Kidney (tissue), 14 donors: ENCODE results near the gene RYR3. TPM values are rescaled to one million over a fixed set of nuclear protein-coding genes. Genes with fewer than 3 reads are reported as not detected.

Source experiments
- DNase-seq, 5 donors: peaks; one replicate each; pipeline ENCODE4 v3.0.0-alpha.2; 2013 to 2020
- FAIRE-seq: peaks from 2 replicates; lab custom pipeline; 2012; peaks lifted over from hg19 to GRCh38; lab: Jason Lieb, UNC
- H3K27ac ChIP-seq, 2 donors: one replicate each; pipeline ENCODE4 v1.7.0; 2013; ENCODE audit warnings: low read depth in 2 of 2, low read length in 2 of 2, inconsistent platforms in 1 of 2
- H3K27me3 ChIP-seq: one replicate; pipeline ENCODE4 v1.7.1; 2013; ENCODE audit warnings: low read length, inconsistent platforms; ENCODE audit not compliant: control insufficient read depth, insufficient read depth
- H3K36me3 ChIP-seq, 3 donors: one replicate each; pipeline versions ENCODE4 v1.7.0 to v1.7.1; 2013; ENCODE audit warnings: low read length in 3 of 3, control low read depth in 1 of 3, inconsistent platforms in 1 of 3; ENCODE audit not compliant: insufficient read depth in 3 of 3, control insufficient read depth in 2 of 3
- H3K4me1 ChIP-seq, 3 donors: one replicate each; pipeline versions ENCODE4 v1.7.0 to v1.7.1; 2013; ENCODE audit warnings: low read length in 3 of 3, inconsistent platforms in 1 of 3, low read depth in 1 of 3; ENCODE audit not compliant: control insufficient read depth in 2 of 3, insufficient read depth in 2 of 3
- H3K4me3 ChIP-seq, 3 donors: one replicate each; pipeline versions ENCODE4 v1.7.0 to v1.8.1; 2013; ENCODE audit warnings: low read length in 3 of 3, control low read depth in 1 of 3, inconsistent platforms in 1 of 3
- H3K9ac ChIP-seq, 3 donors: one replicate each; pipeline versions ENCODE4 v1.7.0 to v1.7.1; 2013; ENCODE audit warnings: low read length in 3 of 3, control low read depth in 1 of 3, inconsistent platforms in 1 of 3
- H3K9me3 ChIP-seq, 3 donors: one replicate each; pipeline versions ENCODE4 v1.7.0 to v1.7.1; 2013; ENCODE audit warnings: low read length in 3 of 3, control low read depth in 1 of 3, inconsistent platforms in 1 of 3; ENCODE audit not compliant: control insufficient read depth in 2 of 3, insufficient read depth in 1 of 3
- CTCF ChIP-seq: IDR thresholded peaks from 3 replicates; pipeline ENCODE4 v1.5.1; 2012; ENCODE audit warnings: mild to moderate bottlenecking, moderate library complexity, borderline replicate concordance; ENCODE audit not compliant: insufficient read depth; ENCODE audit errors: extremely low read depth
- intact Hi-C: fragments of 100-400 bp; cut with DNase I; formaldehyde crosslinking; loops from one replicate; pipeline ENCODE4 v1.11.1; 2022
- polyA plus RNA-seq: library from polyadenylated mRNA; stranded (reverse); fragments of 350-450 nt; fragmentation: Illumina TruSeq; extraction: RNeasy Lipid Tissue Mini Kit (QIAGEN cat#74804); gene quantifications from one replicate; pipeline ENCODE4 v1.2.3, GENCODE V29; 2014; ENCODE audit warnings: low read depth, low replicate concordance; ENCODE audit not compliant: insufficient read depth
- total RNA-seq: library from RNA; stranded (reverse); fragmentation: NEBNext Ultra II Directional; extraction: Animal tissue kit (Norgen Biotek cat#: 25700); gene quantifications from one replicate; pipeline ENCODE4 v1.2.1, GENCODE V29; 2021
- donor health status: control.
- donor health status: control.
- donor health status: control.
- donor health status: control.
- donor health status: control.
- donor health status: DM: yes; HTN: yes; CAD: no.
- donor health status: Normal renal cell carcinoma (clear cell type).

The RYR3 gene
- total and polyA plus RNA-seq, 2 donors from 2014 or later, result 0.90 to 10.5 TPM

- no peaks in the 10 kb centered on the region for H3K9me3 ChIP-seq
- H3K27ac ChIP-seq, result no peak overlapping the region
- no peaks in the 10 kb centered on the region for H3K36me3 ChIP-seq
- intact Hi-C loops, result no loop called here
- DNase-seq, result no peak
- no peaks in the 10 kb centered on the region for H3K4me1 ChIP-seq
- TF ChIP-seq CTCF, result no peak
- H3K9ac ChIP-seq, result no peak overlapping the region
- H3K4me3 ChIP-seq, result no peak overlapping the region
- no peak for FAIRE-seq
- no peaks in the 10 kb centered on the region for H3K27me3 ChIP-seq
Measured at GRCh38 chr15:33515121-33515520, 204.4 kb downstream of the RYR3 start.

GRCh38 chr15:33516563-33516962 lies 205.8 kb downstream of the RYR3 start:
- Histone ChIP-seq H3K36me3 (no peaks in the 10 kb centered on the region), H3K4me3 (no peak overlapping the region), H3K4me1 (no peaks in the 10 kb centered on the region), H3K27me3 (no peaks in the 10 kb centered on the region), H3K9ac (no peak overlapping the region), H3K27ac (no peak overlapping the region), H3K9me3 (no peaks in the 10 kb centered on the region)
- intact Hi-C loops, result no loop called here
- DNase-seq (no peak), FAIRE-seq (no peak)
- TF ChIP-seq CTCF, result no peak

- TF ChIP-seq CTCF, result no peak
- DNase-seq, result no peak
- Histone ChIP-seq H3K9ac (no peak overlapping the region), H3K36me3 (no peaks in the 10 kb centered on the region), H3K9me3 (no peaks in the 10 kb centered on the region), H3K27ac (no peak overlapping the region), H3K4me3 (no peak overlapping the region), H3K27me3 (no peaks in the 10 kb centered on the region), H3K4me1 (no peaks in the 10 kb centered on the region)
- FAIRE-seq, result no peak
- intact Hi-C loops, result no loop called here
Measured at GRCh38 chr15:33517944-33518343, 207.2 kb downstream of the RYR3 start.

- no peaks in the 10 kb centered on the region for H3K4me1 ChIP-seq
- FAIRE-seq, result no peak
- intact Hi-C loops, result no loop called here
- no peak overlapping the region for H3K27ac ChIP-seq
- no peak for DNase-seq
- TF ChIP-seq CTCF, result no peak
- no peak overlapping the region for H3K4me3 ChIP-seq
- no peaks in the 10 kb centered on the region for H3K27me3 ChIP-seq
- no peaks in the 10 kb centered on the region for H3K36me3 ChIP-seq
- H3K9ac ChIP-seq, result no peak overlapping the region
- no peaks in the 10 kb centered on the region for H3K9me3 ChIP-seq
Measured at GRCh38 chr15:33518421-33518820, 207.7 kb downstream of the RYR3 start.
